HCT116 (cell line): ENCODE data around the gene ETFA.

Experiments used
- CTCF ChIP-seq, 3 experiments: fragments of 200-600 bp in 1 of 3; sonication (generic) in 1 of 3; IDR thresholded peaks in 2 of 3; conservative IDR thresholded peaks in 1 of 3; 2 replicates each; pipeline ENCODE4 v1.5.1; 2012 to 2017; ENCODE audit warnings: low read depth in 2 of 3, low read length in 2 of 3, antibody characterized with exemption in 1 of 3, borderline replicate concordance in 1 of 3, control low read depth in 1 of 3, mild to moderate bottlenecking in 1 of 3, mixed read lengths in 1 of 3, mixed run types in 1 of 3, moderate library complexity in 1 of 3; ENCODE audit not compliant: insufficient read depth in 1 of 3
- SP1 ChIP-seq: IDR thresholded peaks from 2 replicates; pipeline ENCODE4 v1.6.1; 2012; ENCODE audit warnings: low read depth

- TF ChIP-seq SP1 (no peak), CTCF (IDR thresholded peaks at IDR 0.05 in 2 of 3, conservative IDR thresholded peaks at IDR 0.05 in 1 of 3; ENCODE audit: borderline replicate concordance in 1 of 3, insufficient read depth in 1 of 3, low read depth in 2 of 3, low read length in 2 of 3) (no peak)
Measured at GRCh38 chr15:76223521-76223920, 87.7 kb downstream of the ETFA start.
